Keratinocyte (primary cell): ENCODE results near the gene FBXO44.

Source experiments
- CTCF ChIP-seq, 3 experiments: IDR thresholded peaks in 1 of 3; conservative IDR thresholded peaks in 1 of 3; optimal IDR thresholded peaks in 1 of 3; 2 replicates in 2 of 3; 3 replicates in 1 of 3; pipeline versions ENCODE3 to v1.5.1; 2011; ENCODE audit warnings: low read length in 3 of 3, mild to moderate bottlenecking in 3 of 3, moderate library complexity in 2 of 3, control low read depth in 1 of 3, inconsistent platforms in 1 of 3; ENCODE audit not compliant: insufficient read depth in 2 of 3; ENCODE audit errors: extremely low read depth in 1 of 3
- EZH2 ChIP-seq: IDR thresholded peaks from one replicate; pipeline ENCODE4 v1.6.1; 2012; ENCODE audit warnings: inconsistent platforms, mild to moderate bottlenecking, low read length, moderate library complexity

DNA sequence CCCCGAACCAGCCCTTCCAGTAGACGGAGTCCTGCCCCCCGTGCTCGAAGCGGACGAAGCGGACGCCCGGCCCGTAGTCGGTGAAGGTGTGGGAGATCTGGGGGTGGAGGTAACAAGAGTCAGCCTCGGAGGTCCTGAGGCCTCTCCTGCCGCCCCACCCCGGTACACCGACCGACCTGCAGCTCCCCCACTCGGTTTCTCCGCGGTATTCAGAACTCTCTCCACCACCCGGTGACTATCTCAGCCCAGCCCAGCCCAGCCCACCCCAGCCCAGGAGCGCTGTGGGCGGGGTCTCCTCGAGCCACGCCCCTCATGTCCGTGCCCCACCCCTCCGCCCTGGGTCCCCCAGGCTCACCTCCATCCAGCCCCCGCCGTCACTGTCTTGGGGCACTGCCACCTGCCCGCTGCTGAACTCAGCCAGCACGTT lies 5.9 kb upstream of the FBXO44 start:
- TF ChIP-seq CTCF (optimal IDR thresholded peaks at IDR 0.05 in 1 of 3, IDR thresholded peaks at IDR 0.05 in 1 of 3, conservative IDR thresholded peaks at IDR 0.05 in 1 of 3; ENCODE audit: extremely low read depth in 1 of 3, insufficient read depth in 2 of 3, low read length in 3 of 3): no peak
- no peak for TF ChIP-seq EZH2
